Right lobe of liver (tissue), 4 donors: ENCODE data around the gene CACNA1B.

ENCODE experiments used
- CTCF ChIP-seq, 4 donors: fragments of 200-600 bp in 3 of 4; fragments of 450-650 bp in 1 of 4; IDR thresholded peaks; one replicate each; pipeline versions ENCODE4 v1.5.1 to v1.8.0; 2016 to 2022; ENCODE audit warnings: antibody characterized with exemption in 4 of 4, mild to moderate bottlenecking in 2 of 4
- POLR2A ChIP-seq: fragments of 450-650 bp; IDR thresholded peaks from one replicate; pipeline ENCODE4 v1.6.1; 2017; ENCODE audit warnings: antibody characterized with exemption, mild to moderate bottlenecking
- donor health status: DM: no; HTN: no; CAD: no.
- donor health status: DM: no; HTN: no; CAD: no.
- donor health status: DM: no; HTN: yes; CAD: no.

- TF ChIP-seq CTCF (IDR thresholded peaks at IDR 0.05) (no peak), POLR2A (no peak)
These were observed 87.7 kb downstream of the CACNA1B start for GRCh38 chr9:137965177-137965795.
